IMR-90 (cell line): ENCODE results near the gene ROGDI. TPM values are rescaled to one million over a fixed set of nuclear protein-coding genes. Genes with fewer than 3 reads are reported as not detected.

Experiments used
- ATAC-seq: fragments of 200-7000 bp; cut with Tn5 transposase; 2 replicates; pipeline ENCODE4 v1.9.1; 2020; ENCODE audit warnings: low read depth, mild to moderate bottlenecking, moderate library complexity
- BruUV-seq: library from RNA; stranded (reverse); fragments of 400-500 nt; replicated peaks from 2 replicates; lab custom pipeline; 2021; lab: Mats Ljungman, UMichigan
- CTCF ChIA-PET: fragments of 300-600 bp; formaldehyde crosslinking; extraction: SDS; loops from one replicate; lab custom pipeline; 2021; ENCODE audit warnings: antibody characterized with exemption; lab: Yijun Ruan, JAX
- POLR2A ChIA-PET: fragments of 300-600 bp; sonication (Branson Sonifier 250); formaldehyde crosslinking; loops from one replicate; lab custom pipeline; 2022; ENCODE audit warnings: antibody characterized with exemption; ENCODE audit not compliant: unreplicated experiment; lab: Charles Lee
- DNase-seq: peaks from one replicate; pipeline ENCODE4 v3.0.0; 2013
- H2AFZ ChIP-seq: replicated peaks from 2 replicates; pipeline ENCODE3; 2013; ENCODE audit warnings: low read length, mild to moderate bottlenecking; ENCODE audit not compliant: poor library complexity
- H2AK5ac ChIP-seq: 2 replicates; pipeline ENCODE4 v1.6.1; 2013; ENCODE audit warnings: low read depth, low read length, inconsistent platforms
- H2AK9ac ChIP-seq: replicated peaks from 2 replicates; pipeline ENCODE3; 2013; ENCODE audit warnings: mild to moderate bottlenecking, low read depth, low read length, moderate library complexity; ENCODE audit not compliant: poor library complexity
- H2BK120ac ChIP-seq: 2 replicates; pipeline ENCODE4 v1.6.1; 2013; ENCODE audit warnings: low read depth, low read length, inconsistent platforms
- H2BK15ac ChIP-seq: 3 replicates; pipeline ENCODE4 v1.6.1; 2013; ENCODE audit warnings: low read depth, low read length, inconsistent platforms
- H2BK20ac ChIP-seq: 2 replicates; pipeline ENCODE4 v1.6.1; 2013; ENCODE audit warnings: low read depth, mild to moderate bottlenecking, inconsistent platforms, low read length, moderate library complexity
- H2BK5ac ChIP-seq: 2 replicates; pipeline ENCODE4 v1.6.1; 2013; ENCODE audit warnings: mild to moderate bottlenecking, low read depth, low read length, inconsistent platforms; ENCODE audit not compliant: poor library complexity, severe bottlenecking
- H3K14ac ChIP-seq: replicated peaks from 2 replicates; pipeline ENCODE4 v1.6.1; 2013; ENCODE audit warnings: low read depth, low read length, inconsistent platforms
- H3K18ac ChIP-seq: 2 replicates; pipeline ENCODE4 v1.6.1; 2013; ENCODE audit warnings: low read depth, low read length, control low read depth
- H3K23ac ChIP-seq: 2 replicates; pipeline ENCODE4 v1.6.1; 2013; ENCODE audit warnings: low read depth, low read length, inconsistent platforms
- H3K27ac ChIP-seq: 2 replicates; pipeline ENCODE4 v1.5.1; 2013; ENCODE audit warnings: mild to moderate bottlenecking, control low read depth, low read length; ENCODE audit not compliant: insufficient read depth
- H3K27me3 ChIP-seq: 2 replicates; pipeline ENCODE4 v1.6.1; 2013; ENCODE audit warnings: low read length; ENCODE audit not compliant: control insufficient read depth, insufficient read depth
- H3K36me3 ChIP-seq: 2 replicates; pipeline ENCODE4 v1.6.1; 2013; ENCODE audit warnings: low read length, mixed read lengths; ENCODE audit not compliant: control insufficient read depth, insufficient read depth
- H3K4ac ChIP-seq: 2 replicates; pipeline ENCODE4 v1.6.1; 2013; ENCODE audit warnings: low read depth, low read length, inconsistent platforms
- H3K4me1 ChIP-seq: 2 replicates; pipeline ENCODE4 v1.6.1; 2013; ENCODE audit warnings: low read length, mixed read lengths; ENCODE audit not compliant: control insufficient read depth, insufficient read depth
- H3K4me2 ChIP-seq: 2 replicates; pipeline ENCODE4 v1.6.1; 2013; ENCODE audit warnings: low read depth, mild to moderate bottlenecking, control low read depth, low read length, moderate library complexity
- H3K4me3 ChIP-seq: 2 replicates; pipeline ENCODE4 v1.5.1; 2013; ENCODE audit warnings: low read depth, mild to moderate bottlenecking, control low read depth, low read length, moderate library complexity; ENCODE audit not compliant: insufficient read depth
- H3K56ac ChIP-seq: 2 replicates; pipeline ENCODE4 v1.6.1; 2013; ENCODE audit warnings: low read length, inconsistent platforms; ENCODE audit not compliant: insufficient read depth; ENCODE audit errors: extremely low read depth
- H3K79me1 ChIP-seq, 2 experiments: 2 replicates each; pipeline ENCODE4 v1.6.1; 2013; ENCODE audit warnings: low read length in 2 of 2, inconsistent platforms in 1 of 2, low read depth in 1 of 2
- H3K9ac ChIP-seq: 2 replicates; pipeline ENCODE4 v1.6.1; 2013; ENCODE audit warnings: low read depth, low read length, control low read depth
- H3K9me1 ChIP-seq: 2 replicates; pipeline ENCODE4 v1.6.1; 2013; ENCODE audit warnings: low read length, inconsistent platforms; ENCODE audit not compliant: insufficient read depth
- H3K9me3 ChIP-seq: 2 replicates; pipeline ENCODE4 v1.6.1; 2013; ENCODE audit warnings: low read length; ENCODE audit not compliant: control insufficient read depth, insufficient read depth
- H4K20me1 ChIP-seq: 2 replicates; pipeline ENCODE4 v1.6.1; 2013; ENCODE audit warnings: low read length, inconsistent platforms; ENCODE audit not compliant: insufficient read depth
- H4K5ac ChIP-seq: 2 replicates; pipeline ENCODE4 v1.6.1; 2013; ENCODE audit warnings: mild to moderate bottlenecking, low read depth, low read length, control low read depth
- H4K8ac ChIP-seq, 2 experiments: 2 replicates each; pipeline ENCODE4 v1.6.1; 2013; ENCODE audit warnings: low read depth in 2 of 2, low read length in 2 of 2, control low read depth in 1 of 2, inconsistent platforms in 1 of 2
- H4K91ac ChIP-seq: 2 replicates; pipeline ENCODE4 v1.6.1; 2013; ENCODE audit warnings: low read depth, low read length, inconsistent platforms; ENCODE audit not compliant: insufficient read depth
- BHLHE40 ChIP-seq: fragments of 150-350 bp; IDR thresholded peaks from 2 replicates; pipeline ENCODE4 v1.6.1; 2016; ENCODE audit warnings: mild to moderate bottlenecking, low read depth, low read length
- CEBPB ChIP-seq: IDR thresholded peaks from 2 replicates; pipeline ENCODE4 v1.6.1; 2012; ENCODE audit warnings: low read depth, low read length, improper control_type of control experiment
- CHD1 ChIP-seq: IDR thresholded peaks from 2 replicates; pipeline ENCODE4 v1.6.1; 2012; ENCODE audit warnings: low read depth, low read length, improper control_type of control experiment
- CTCF ChIP-seq: conservative IDR thresholded peaks from 2 replicates; pipeline ENCODE4 v1.5.1; 2012; ENCODE audit warnings: mild to moderate bottlenecking, low read depth, low read length, improper control_type of control experiment
- ELK1 ChIP-seq: fragments of 150-350 bp; IDR thresholded peaks from 2 replicates; pipeline ENCODE4 v1.6.1; 2016; ENCODE audit warnings: low read depth, mild to moderate bottlenecking, low read length, moderate library complexity, borderline replicate concordance
- FOS ChIP-seq: fragments of 150-350 bp; IDR thresholded peaks from 2 replicates; pipeline ENCODE4 v1.6.1; 2016; ENCODE audit warnings: low read depth, low read length
- MAFK ChIP-seq: IDR thresholded peaks from 2 replicates; pipeline ENCODE4 v1.6.1; 2012; ENCODE audit warnings: low read depth, low read length, improper control_type of control experiment
- MAZ ChIP-seq: IDR thresholded peaks from 2 replicates; pipeline ENCODE4 v1.6.1; 2012; ENCODE audit warnings: low read depth, mild to moderate bottlenecking, low read length, improper control_type of control experiment, moderate library complexity, borderline replicate concordance
- MXI1 ChIP-seq: IDR thresholded peaks from 2 replicates; pipeline ENCODE4 v1.6.1; 2012; ENCODE audit warnings: low read depth, mild to moderate bottlenecking, low read length, moderate library complexity, borderline replicate concordance
- NFE2L2 ChIP-seq: fragments of 150-350 bp; IDR thresholded peaks from 2 replicates; pipeline ENCODE4 v1.6.1; 2016; ENCODE audit warnings: low read depth, mild to moderate bottlenecking, low read length
- POLR2A ChIP-seq: IDR thresholded peaks from 2 replicates; pipeline ENCODE4 v1.6.1; 2012; ENCODE audit warnings: mild to moderate bottlenecking, low read depth, low read length
- RAD21 ChIP-seq: IDR thresholded peaks from 2 replicates; pipeline ENCODE4 v1.6.1; 2012; ENCODE audit warnings: low read length, improper control_type of control experiment
- RCOR1 ChIP-seq: IDR thresholded peaks from 2 replicates; pipeline ENCODE4 v1.6.1; 2012; ENCODE audit warnings: mild to moderate bottlenecking, low read length, improper control_type of control experiment; ENCODE audit not compliant: insufficient replicate concordance
- RFX5 ChIP-seq: IDR thresholded peaks from 2 replicates; pipeline ENCODE4 v1.8.0; 2012; ENCODE audit warnings: low read depth, mild to moderate bottlenecking, low read length, moderate library complexity
- SMC3 ChIP-seq: fragments of 150-350 bp; IDR thresholded peaks from 2 replicates; pipeline ENCODE4 v1.6.1; 2016; ENCODE audit warnings: low read depth, mild to moderate bottlenecking, antibody characterized with exemption, low read length, moderate library complexity
- WGBS, 2 experiments: methylation state at CpG; one replicate each; pipeline versions ENCODE4 v1.1.5 to v1.1.7; 2013; ENCODE audit warnings: missing lambda C conversion rate in 2 of 2; ENCODE audit not compliant: insufficient read length in 1 of 2; ENCODE audit errors: extremely low coverage in 2 of 2; 5-methylcytosine and 5-hydroxymethylcytosine counted together
- dilution Hi-C: fragments of 300-500 bp; cut with HindIII; formaldehyde crosslinking; loops from one replicate; pipeline ENCODE4 v1.14.3; 2018; ENCODE audit warnings: low sequenced_read_pairs; ENCODE audit not compliant: unreplicated experiment
- in situ Hi-C: fragments of 300-500 bp; cut with MboI; formaldehyde crosslinking; loops from 3 replicates; pipeline ENCODE4 v1.14.3; 2019; ENCODE audit warnings: low sequenced_read_pairs, inconsistent platforms, mixed read lengths
- intact Hi-C: fragments of 100-400 bp; cut with micrococcal nuclease; formaldehyde crosslinking; loops from 2 replicates; pipeline ENCODE4 v1.10.0; 2022
- polyA plus RNA-seq, 3 experiments: library from polyadenylated mRNA; depleted of rRNA; stranded (reverse); fragments of >200 nt; gene quantifications; 2 replicates each; pipeline ENCODE4 v1.2.3, GENCODE V29; 2012; ENCODE audit warnings: low replicate concordance in 1 of 3
- total RNA-seq: library from RNA; depleted of rRNA; stranded (reverse); fragments of >200 nt; gene quantifications from 2 replicates; pipeline ENCODE4 v1.2.3, GENCODE V29; 2012
- TF ChIP-seq, protein P1 (sequence below): fragments of 150-350 bp; IDR thresholded peaks from 2 replicates; pipeline ENCODE4 v1.6.1; 2017; ENCODE audit warnings: mild to moderate bottlenecking, antibody characterized with exemption, low read length, low read depth

Gene ROGDI
- total and polyA plus RNA-seq, 2 of the 4 experiments (the other 2 are of a cell fraction): 13.6 to 27.1 TPM

- CTCF ChIA-PET: no interaction called here
Observed at GRCh38 chr16:4830408-4830807, 28.0 kb upstream of the ROGDI start.

More at GRCh38 chr16:4830408-4830807, 28.0 kb upstream of the ROGDI start:
- Histone ChIP-seq H2BK120ac (no peak overlapping the region), H4K20me1 (peaks cover 29% of the 10 kb centered on the region; the same call in 1 of the 2 replicates), H3K9me3 (no peaks in the 10 kb centered on the region), H3K4me1 (no peaks in the 10 kb centered on the region), H2BK20ac (no peak overlapping the region), H3K4ac (no peak overlapping the region), H3K18ac (no peak overlapping the region), H4K91ac (no peak overlapping the region), H2AK9ac (no peak overlapping the region), H2AFZ (no peak overlapping the region), H2BK15ac (no peak overlapping the region), H2BK5ac (no peak overlapping the region), H3K23ac (no peak overlapping the region), H3K14ac (no peak overlapping the region), H3K9me1 (no peaks in the 10 kb centered on the region), H3K36me3 (peaks cover 71% of the 10 kb centered on the region), H4K5ac (no peak overlapping the region), H3K27me3 (no peaks in the 10 kb centered on the region), H3K56ac (no peak overlapping the region), H4K8ac (no peak overlapping the region), H3K4me3 (no peak overlapping the region), H3K4me2 (no peak overlapping the region), H3K27ac (no peak overlapping the region), H3K79me1 (peaks cover 42 to 46% of the 10 kb centered on the region in 2 experiments), H3K9ac (no peak overlapping the region), H2AK5ac (no peak overlapping the region)
- no peak for TF ChIP-seq ELK1
- no peak for TF ChIP-seq FOS
- no peak for TF ChIP-seq CHD1
- no peak for TF ChIP-seq MXI1
- no peak for TF ChIP-seq SMC3
- TF ChIP-seq MAFK: no peak
- no peak for TF ChIP-seq RCOR1
- no peak for TF ChIP-seq CEBPB
- no peak for TF ChIP-seq MAZ
- no peak for TF ChIP-seq RFX5
- TF ChIP-seq BHLHE40: no peak
- no peak for TF ChIP-seq POLR2A
- TF ChIP-seq, protein P1, sequence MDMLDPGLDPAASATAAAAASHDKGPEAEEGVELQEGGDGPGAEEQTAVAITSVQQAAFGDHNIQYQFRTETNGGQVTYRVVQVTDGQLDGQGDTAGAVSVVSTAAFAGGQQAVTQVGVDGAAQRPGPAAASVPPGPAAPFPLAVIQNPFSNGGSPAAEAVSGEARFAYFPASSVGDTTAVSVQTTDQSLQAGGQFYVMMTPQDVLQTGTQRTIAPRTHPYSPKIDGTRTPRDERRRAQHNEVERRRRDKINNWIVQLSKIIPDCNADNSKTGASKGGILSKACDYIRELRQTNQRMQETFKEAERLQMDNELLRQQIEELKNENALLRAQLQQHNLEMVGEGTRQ: no peak
- no peak for TF ChIP-seq RAD21
- no peak for TF ChIP-seq NFE2L2
- TF ChIP-seq CTCF: no peak
- POLR2A ChIA-PET: no interaction called here
- 92% methylated on average over 6 of the region's 7 CpGs; no CpG with 5 or more reads in 1 of the 2 experiments for WGBS, 2 experiments
- no TSS peak for BruUV-seq
- no peak for DNase-seq
- no peak for ATAC-seq
- intact Hi-C loops (no loop called here), dilution Hi-C loops (no loop called here), in situ Hi-C loops (no loop called here)
